ENCODE data around the gene SYCP2L.

DNA sequence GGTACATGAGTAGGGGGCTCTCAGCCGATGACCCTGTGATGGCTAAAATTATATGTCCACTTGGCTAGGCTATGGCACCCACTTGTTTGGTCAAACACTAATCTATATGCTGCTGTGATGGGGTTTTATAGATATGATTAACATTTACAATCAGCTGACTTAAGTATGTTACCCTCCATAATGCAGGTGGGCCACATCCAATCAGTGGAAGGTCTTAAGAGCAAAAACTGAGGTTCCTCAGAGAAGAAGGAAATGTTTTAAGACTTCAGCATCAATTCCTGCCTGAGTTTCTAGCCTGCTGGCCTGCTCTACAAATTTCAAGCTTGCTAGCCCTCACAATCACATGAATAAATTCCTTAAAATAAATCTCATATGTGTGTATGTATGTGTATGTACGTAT, 29.6 kb upstream of the SYCP2L start:
- TF ChIP-seq, protein P1, sequence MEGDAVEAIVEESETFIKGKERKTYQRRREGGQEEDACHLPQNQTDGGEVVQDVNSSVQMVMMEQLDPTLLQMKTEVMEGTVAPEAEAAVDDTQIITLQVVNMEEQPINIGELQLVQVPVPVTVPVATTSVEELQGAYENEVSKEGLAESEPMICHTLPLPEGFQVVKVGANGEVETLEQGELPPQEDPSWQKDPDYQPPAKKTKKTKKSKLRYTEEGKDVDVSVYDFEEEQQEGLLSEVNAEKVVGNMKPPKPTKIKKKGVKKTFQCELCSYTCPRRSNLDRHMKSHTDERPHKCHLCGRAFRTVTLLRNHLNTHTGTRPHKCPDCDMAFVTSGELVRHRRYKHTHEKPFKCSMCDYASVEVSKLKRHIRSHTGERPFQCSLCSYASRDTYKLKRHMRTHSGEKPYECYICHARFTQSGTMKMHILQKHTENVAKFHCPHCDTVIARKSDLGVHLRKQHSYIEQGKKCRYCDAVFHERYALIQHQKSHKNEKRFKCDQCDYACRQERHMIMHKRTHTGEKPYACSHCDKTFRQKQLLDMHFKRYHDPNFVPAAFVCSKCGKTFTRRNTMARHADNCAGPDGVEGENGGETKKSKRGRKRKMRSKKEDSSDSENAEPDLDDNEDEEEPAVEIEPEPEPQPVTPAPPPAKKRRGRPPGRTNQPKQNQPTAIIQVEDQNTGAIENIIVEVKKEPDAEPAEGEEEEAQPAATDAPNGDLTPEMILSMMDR (IDR thresholded peaks at IDR 0.05; ENCODE audit: insufficient read depth, low read depth, low read length), result no peak
- no peak for TF ChIP-seq EZH2 (IDR thresholded peaks at IDR 0.05; ENCODE audit: insufficient read depth, low read length)
